Measurements from ENCODE around the gene ACYP1.

Gene ACYP1

GRCh38 chr14:75084513-75084912 lies 20.7 kb upstream of the ACYP1 start:
- DNase-seq (ENCODE audit: low read depth), result no peak
- no peak for TF ChIP-seq CTCF (IDR thresholded peaks at IDR 0.05; ENCODE audit: low read depth, low read length, missing control alignments)
- H3K4me3 ChIP-seq (ENCODE audit: low read depth, low read length), result no peak overlapping the region

- no peak overlapping the region for H3K4me3 ChIP-seq (ENCODE audit: low read depth, low read length)
- no peak for TF ChIP-seq CTCF (IDR thresholded peaks at IDR 0.05; ENCODE audit: low read depth, low read length, missing control alignments)
- no peak for DNase-seq (ENCODE audit: low read depth)
Observed at GRCh38 chr14:75083271-75083670, 19.4 kb upstream of the ACYP1 start.

GRCh38 chr14:75081660-75082229 lies 17.9 kb upstream of the ACYP1 start:
- no peak overlapping the region for H3K4me3 ChIP-seq (ENCODE audit: low read depth, low read length)
- no peak for TF ChIP-seq CTCF (IDR thresholded peaks at IDR 0.05; ENCODE audit: low read depth, low read length, missing control alignments)
- DNase-seq (ENCODE audit: low read depth), result no peak

GRCh38 chr14:75079521-75079920 lies 15.7 kb upstream of the ACYP1 start:
- H3K4me3 ChIP-seq (ENCODE audit: low read depth, low read length), result no peak overlapping the region
- DNase-seq (ENCODE audit: low read depth), result no peak
- TF ChIP-seq CTCF (IDR thresholded peaks at IDR 0.05; ENCODE audit: low read depth, low read length, missing control alignments), result no peak

GRCh38 chr14:75077794-75078193 lies 14.0 kb upstream of the ACYP1 start:
- DNase-seq (ENCODE audit: low read depth), result no peak
- no peak for TF ChIP-seq CTCF (IDR thresholded peaks at IDR 0.05; ENCODE audit: low read depth, low read length, missing control alignments)
- H3K4me3 ChIP-seq (ENCODE audit: low read depth, low read length), result no peak overlapping the region

GRCh38 chr14:75070383-75070782 lies 6.6 kb upstream of the ACYP1 start:
- TF ChIP-seq CTCF (IDR thresholded peaks at IDR 0.05; ENCODE audit: low read depth, low read length, missing control alignments), result no peak
- no peak overlapping the region for H3K4me3 ChIP-seq (ENCODE audit: low read depth, low read length)
- DNase-seq (ENCODE audit: low read depth), result no peak

GRCh38 chr14:75069811-75070145 lies 6.0 kb upstream of the ACYP1 start:
- H3K4me3 ChIP-seq (ENCODE audit: low read depth, low read length), result peak overlapping the region; percentile 70
- TF ChIP-seq CTCF (IDR thresholded peaks at IDR 0.05; ENCODE audit: low read depth, low read length, missing control alignments), result no peak

More at GRCh38 chr14:75069811-75070145, 6.0 kb upstream of the ACYP1 start:
- DNase-seq (ENCODE audit: low read depth), result no peak

Data from GM12864 (cell line).